Left kidney (tissue), 2 donors: ENCODE data around the gene PRAMEF12. TPM values are rescaled to one million over a fixed set of nuclear protein-coding genes. Genes with fewer than 3 reads are reported as not detected.
"Not testable (repeated sequence)": the region's sequence is repeated elsewhere in the genome, so short reads cannot be mapped to it uniquely, and the experiment has no call there.

Experiments used
- DNase-seq: peaks from one replicate; pipeline ENCODE4 v3.0.0-alpha.2; 2013
- polyA plus RNA-seq: library from polyadenylated mRNA; unstranded; fragments of 120-200 nt; gene quantifications from one replicate; pipeline ENCODE4 v1.2.1, GENCODE V29; 2013; ENCODE audit not compliant: insufficient read length

PRAMEF12 gene
- polyA plus RNA-seq, 1 donor, result not detected

GRCh38 chr1:12770620-12771019, 2.9 kb upstream of the PRAMEF12 start:
- DNase-seq, result no peak

- DNase-seq, result no peak
Observed at GRCh38 chr1:12771186-12771585, 2.4 kb upstream of the PRAMEF12 start.

- no peak for DNase-seq
Observed at GRCh38 chr1:12772520-12772919, 1.0 kb upstream of the PRAMEF12 start.

GRCh38 chr1:12774801-12775345, 1.3 kb downstream of the PRAMEF12 start:
- DNase-seq, result no peak

DNA sequence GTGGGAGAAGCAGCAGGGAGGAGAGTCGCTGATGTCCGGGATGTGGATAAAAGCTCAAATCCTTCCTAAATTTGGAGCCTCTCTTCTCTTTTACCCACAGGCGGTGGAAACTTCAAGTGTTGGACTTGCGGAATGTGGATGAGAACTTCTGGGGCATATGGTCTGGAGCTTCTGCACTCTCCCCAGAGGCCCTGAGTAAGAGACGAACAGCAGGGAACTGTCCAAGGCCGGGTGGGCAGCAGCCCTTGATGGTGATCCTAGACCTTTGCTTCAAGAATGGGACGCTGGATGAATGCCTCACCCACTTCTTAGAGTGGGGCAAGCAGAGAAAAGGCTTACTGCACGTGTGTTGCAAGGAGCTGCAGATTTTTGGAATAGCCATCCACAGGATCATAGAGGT, 1.9 kb downstream of the PRAMEF12 start:
- no peak for DNase-seq

GRCh38 chr1:12776801-12777557, 3.4 kb downstream of the PRAMEF12 start:
- DNase-seq, result no peak

GRCh38 chr1:12778061-12778460, 4.5 kb downstream of the PRAMEF12 start:
- DNase-seq, result no peak

DNA sequence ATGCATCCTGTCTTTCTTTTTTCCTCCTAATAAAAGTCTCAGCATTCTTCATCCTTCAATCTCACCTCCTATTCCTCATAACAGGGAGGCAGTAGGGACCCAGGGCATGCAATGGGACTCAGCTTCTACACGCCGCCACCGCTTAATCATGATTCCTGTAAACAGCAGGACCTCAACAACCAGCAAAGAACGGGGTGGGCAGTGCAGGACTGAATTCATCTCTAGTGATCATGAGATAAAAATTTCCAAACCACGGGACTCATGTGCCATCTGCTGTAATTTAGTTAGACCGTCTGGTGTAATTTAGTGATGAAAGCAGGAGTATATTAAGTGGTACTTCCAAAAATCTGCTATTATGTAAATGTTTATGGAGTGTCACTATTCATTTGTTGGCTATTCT, 5.4 kb downstream of the PRAMEF12 start:
- DNase-seq, result no peak

- not testable (repeated sequence) for DNase-seq
Observed at GRCh38 chr1:12781488-12781887, 8.0 kb downstream of the PRAMEF12 start.

- DNase-seq, result not testable (repeated sequence)
Observed at GRCh38 chr1:12783783-12784182, 10.2 kb downstream of the PRAMEF12 start.

- DNase-seq, result not testable (repeated sequence)
Observed at GRCh38 chr1:12784729-12785128, 11.2 kb downstream of the PRAMEF12 start.

- not testable (repeated sequence) for DNase-seq
Observed at GRCh38 chr1:12791097-12791496, 17.6 kb downstream of the PRAMEF12 start, which contains the start of gene PRAMEF1. Gene PRAMEF1, plus strand, starts transcription at chr1:12791397. Its CDS starts 1,831 bp downstream, at chr1:12793228.

DNA sequence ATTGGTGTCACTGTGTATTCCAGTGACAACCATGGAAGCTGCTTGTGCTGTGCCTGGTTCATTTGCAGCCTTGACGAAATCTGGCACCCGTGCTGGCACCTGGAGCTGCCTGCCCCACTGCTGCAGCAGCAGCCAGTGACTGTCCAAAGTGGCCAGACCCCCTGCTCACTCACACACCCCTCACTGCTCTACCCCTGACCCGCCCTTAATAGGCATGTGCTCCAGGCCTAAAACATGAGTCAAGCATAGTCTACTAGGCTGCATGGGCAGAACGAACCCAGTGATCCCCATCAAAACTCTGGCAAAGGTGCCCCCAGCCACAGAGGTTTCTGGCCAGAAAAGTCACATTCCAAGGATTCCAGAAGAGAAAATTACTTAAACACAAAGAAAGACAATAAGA, 25.4 kb downstream of the PRAMEF12 start:
- DNase-seq, result no peak

DNA sequence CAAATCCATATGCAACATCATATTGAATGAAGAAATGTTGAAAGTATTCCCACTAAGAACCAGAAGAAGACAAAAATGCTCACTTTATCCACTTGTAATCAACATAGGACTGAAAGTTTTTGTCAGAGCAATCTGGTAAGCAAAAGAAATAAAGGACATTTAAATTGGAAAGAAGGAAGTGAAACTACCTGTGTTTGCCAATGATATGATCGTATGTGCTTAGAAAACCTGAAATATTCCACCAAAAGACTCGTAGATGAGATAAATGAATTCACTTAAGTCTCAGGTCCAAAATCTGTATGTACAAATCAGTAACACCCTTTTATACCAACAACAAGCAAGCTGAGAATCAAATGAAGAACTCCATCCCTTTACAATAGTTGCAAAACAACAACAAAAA, 26.2 kb downstream of the PRAMEF12 start:
- no peak for DNase-seq

DNA sequence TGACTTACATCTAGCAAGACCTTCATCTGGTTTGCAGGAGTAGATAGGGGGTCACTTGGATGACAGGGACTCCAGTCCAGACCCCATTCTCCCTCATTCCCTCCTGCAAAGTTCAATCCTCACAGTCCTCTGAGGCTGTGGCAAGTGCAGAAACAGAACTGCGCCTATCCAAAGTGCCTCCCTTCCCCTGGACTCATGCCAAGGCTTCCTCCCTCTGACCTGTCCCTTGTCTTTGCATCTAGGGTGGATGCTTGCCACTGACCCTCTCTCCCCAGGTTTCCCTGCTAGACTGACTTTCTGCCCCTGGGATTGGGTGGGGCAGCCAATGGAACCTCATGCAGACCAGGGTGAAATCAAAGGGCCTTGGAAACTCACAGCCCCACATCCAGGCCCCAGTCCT, 36.4 kb downstream of the PRAMEF12 start:
- DNase-seq, result no peak

GRCh38 chr1:12810691-12811408, 37.3 kb downstream of the PRAMEF12 start:
- no peak for DNase-seq

GRCh38 chr1:12811409-12811784, 37.9 kb downstream of the PRAMEF12 start:
- no peak for DNase-seq

- not testable (repeated sequence) for DNase-seq
Observed at GRCh38 chr1:12819061-12819460, 45.5 kb downstream of the PRAMEF12 start.

Other genes with a start within 250 kb of the PRAMEF12 start
- 80.7 TPM for gene DHRS3, start 155.5 kb upstream of the PRAMEF12 start, polyA plus RNA-seq
- gene AADACL4, start 129.7 kb upstream of the PRAMEF12 start, polyA plus RNA-seq, result 1.8 TPM
- gene AADACL3, start 57.6 kb upstream of the PRAMEF12 start, polyA plus RNA-seq, result not detected
- gene CFAP107, start 27.5 kb upstream of the PRAMEF12 start, polyA plus RNA-seq, result 0.50 TPM
- gene PRAMEF1, start 17.7 kb downstream of the PRAMEF12 start, polyA plus RNA-seq, result not detected
- gene PRAMEF11, start 57.7 kb downstream of the PRAMEF12 start, polyA plus RNA-seq, result not detected
- 0.58 TPM for gene HNRNPCL1, start 75.0 kb downstream of the PRAMEF12 start, polyA plus RNA-seq
- not detected for gene PRAMEF2, start 83.3 kb downstream of the PRAMEF12 start, polyA plus RNA-seq
- gene PRAMEF4, start 112.5 kb downstream of the PRAMEF12 start, polyA plus RNA-seq, result not detected
- not detected for gene PRAMEF10, start 124.5 kb downstream of the PRAMEF12 start, polyA plus RNA-seq
- not detected for gene PRAMEF7, start 142.9 kb downstream of the PRAMEF12 start, polyA plus RNA-seq
- gene PRAMEF6, start 173.8 kb downstream of the PRAMEF12 start, polyA plus RNA-seq, result not detected